Neural crest cell (in vitro differentiated cells): Measurements from ENCODE around the gene NTM. TPM values are rescaled to one million over a fixed set of nuclear protein-coding genes. Genes with fewer than 3 reads are reported as not detected.

Experiments used
- DNase-seq: peaks from one replicate; pipeline ENCODE4 v3.0.0; 2021; ENCODE audit warnings: low read depth, mixed read lengths, low spot score
- H3K27ac Mint-ChIP-seq: one replicate; pipeline ENCODE4 v1.8.0; 2021; ENCODE audit warnings: mild to moderate bottlenecking, mixed read lengths; ENCODE audit not compliant: unreplicated experiment
- H3K27me3 Mint-ChIP-seq: 2 replicates; pipeline ENCODE4 v1.8.0; 2021; ENCODE audit warnings: low read depth, mild to moderate bottlenecking, mixed read lengths
- H3K36me3 Mint-ChIP-seq: 2 replicates; pipeline ENCODE4 v1.8.0; 2021; ENCODE audit warnings: low read depth, mild to moderate bottlenecking, mixed read lengths
- H3K4me1 Mint-ChIP-seq: 2 replicates; pipeline ENCODE4 v1.8.0; 2021; ENCODE audit warnings: mixed read lengths
- H3K4me3 Mint-ChIP-seq: one replicate; pipeline ENCODE4 v1.8.0; 2021; ENCODE audit warnings: mild to moderate bottlenecking, mixed read lengths
- H3K9me3 Mint-ChIP-seq: 2 replicates; pipeline ENCODE4 v1.8.0; 2021; ENCODE audit warnings: mixed read lengths
- total RNA-seq: library from RNA; stranded (reverse); gene quantifications from 2 replicates; pipeline ENCODE4 v1.2.1, GENCODE V29; 2021
- TF ChIP-seq, protein P1 (sequence below): fragments of 200-600 bp; sonication (generic); conservative IDR thresholded peaks from 2 replicates; pipeline ENCODE4 v1.5.0; 2021; ENCODE audit warnings: antibody characterized with exemption, mild to moderate bottlenecking

The NTM gene
- total RNA-seq, 1 donor from 2014 or later: 11.3 TPM

DNA sequence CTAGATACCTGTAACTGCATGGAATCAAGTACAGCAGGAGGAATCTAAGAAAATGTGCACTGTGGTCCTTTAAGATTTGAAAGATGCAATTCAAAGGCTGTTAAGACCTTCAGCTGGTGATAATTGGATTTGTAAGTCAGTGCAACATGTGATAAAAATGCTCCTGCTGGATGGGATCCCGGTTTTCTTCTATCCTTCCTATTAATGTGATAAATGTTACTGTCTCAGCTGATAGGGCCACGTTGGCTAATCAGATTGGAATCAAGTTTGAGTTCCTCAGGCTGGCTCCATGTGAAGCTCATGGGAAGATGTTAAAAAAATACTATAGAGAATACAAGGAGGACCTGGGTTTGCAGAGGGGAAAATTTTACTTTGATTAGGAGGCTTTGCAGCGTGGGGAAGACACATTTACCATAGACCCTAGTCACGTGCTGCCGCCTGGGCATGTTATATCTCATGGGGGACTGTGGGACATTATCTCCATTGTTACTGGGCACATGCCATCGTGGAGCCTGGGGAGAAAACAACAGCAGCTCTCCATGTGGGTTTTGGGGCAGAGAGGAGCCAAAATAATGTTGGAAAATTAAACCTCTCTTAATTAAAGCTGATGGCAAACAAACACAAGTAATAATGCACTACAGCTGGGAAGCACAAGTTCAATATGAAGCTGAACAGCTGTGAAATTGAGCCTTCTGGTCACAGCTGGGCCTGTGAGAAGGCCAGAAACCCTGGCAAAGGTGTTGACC lies 652.5 kb downstream of the NTM start:
- DNase-seq: no peak
- H3K4me1 Mint-ChIP-seq: peaks cover 13% of the 10 kb centered on the region
- no peak overlapping the region for H3K4me3 Mint-ChIP-seq
- TF ChIP-seq, protein P1, sequence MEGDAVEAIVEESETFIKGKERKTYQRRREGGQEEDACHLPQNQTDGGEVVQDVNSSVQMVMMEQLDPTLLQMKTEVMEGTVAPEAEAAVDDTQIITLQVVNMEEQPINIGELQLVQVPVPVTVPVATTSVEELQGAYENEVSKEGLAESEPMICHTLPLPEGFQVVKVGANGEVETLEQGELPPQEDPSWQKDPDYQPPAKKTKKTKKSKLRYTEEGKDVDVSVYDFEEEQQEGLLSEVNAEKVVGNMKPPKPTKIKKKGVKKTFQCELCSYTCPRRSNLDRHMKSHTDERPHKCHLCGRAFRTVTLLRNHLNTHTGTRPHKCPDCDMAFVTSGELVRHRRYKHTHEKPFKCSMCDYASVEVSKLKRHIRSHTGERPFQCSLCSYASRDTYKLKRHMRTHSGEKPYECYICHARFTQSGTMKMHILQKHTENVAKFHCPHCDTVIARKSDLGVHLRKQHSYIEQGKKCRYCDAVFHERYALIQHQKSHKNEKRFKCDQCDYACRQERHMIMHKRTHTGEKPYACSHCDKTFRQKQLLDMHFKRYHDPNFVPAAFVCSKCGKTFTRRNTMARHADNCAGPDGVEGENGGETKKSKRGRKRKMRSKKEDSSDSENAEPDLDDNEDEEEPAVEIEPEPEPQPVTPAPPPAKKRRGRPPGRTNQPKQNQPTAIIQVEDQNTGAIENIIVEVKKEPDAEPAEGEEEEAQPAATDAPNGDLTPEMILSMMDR: no peak
- H3K27me3 Mint-ChIP-seq: no peaks in the 10 kb centered on the region
- peaks cover 2% of the 10 kb centered on the region for H3K9me3 Mint-ChIP-seq
- H3K36me3 Mint-ChIP-seq: no peaks in the 10 kb centered on the region
- no peak overlapping the region for H3K27ac Mint-ChIP-seq

DNA sequence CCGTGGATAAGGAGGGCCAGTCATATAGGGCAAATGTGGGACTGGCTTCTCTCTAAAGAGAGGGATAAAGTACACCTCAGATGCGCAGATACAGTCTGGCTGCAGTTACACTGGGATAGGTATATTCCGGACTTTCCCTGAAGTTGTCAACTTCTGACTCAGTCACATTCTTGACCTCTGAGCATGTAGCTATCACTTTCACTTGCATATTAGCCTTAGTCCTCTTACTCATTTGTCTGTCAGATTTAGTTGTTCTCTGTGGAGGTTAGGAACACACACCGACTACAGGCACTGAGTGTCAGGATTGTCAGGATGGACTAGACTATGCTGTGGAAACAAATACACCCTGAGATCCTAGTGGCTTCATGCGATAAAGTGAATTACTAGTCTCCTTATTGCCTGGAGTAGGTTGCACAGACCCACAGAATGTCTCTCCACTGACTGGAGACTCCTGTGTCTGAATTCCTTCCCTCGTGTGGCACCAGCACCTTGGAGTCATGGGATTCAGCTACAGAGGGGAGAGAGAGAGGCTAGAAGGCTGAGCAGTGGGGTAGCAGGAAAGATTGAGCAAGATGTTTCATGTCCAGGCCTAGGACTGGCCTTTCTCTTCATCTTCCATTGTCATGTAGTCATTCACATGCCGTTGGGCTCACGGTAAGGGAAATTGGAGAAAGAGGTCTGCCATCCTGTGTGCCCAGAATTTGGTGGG lies 654.3 kb downstream of the NTM start:
- TF ChIP-seq, protein P1: no peak
- H3K27me3 Mint-ChIP-seq: no peaks in the 10 kb centered on the region
- no peak for DNase-seq
- no peak overlapping the region for H3K27ac Mint-ChIP-seq
- H3K9me3 Mint-ChIP-seq: peaks cover 2% of the 10 kb centered on the region
- peaks cover 9% of the 10 kb centered on the region for H3K4me1 Mint-ChIP-seq
- no peaks in the 10 kb centered on the region for H3K36me3 Mint-ChIP-seq
- no peak overlapping the region for H3K4me3 Mint-ChIP-seq

DNA sequence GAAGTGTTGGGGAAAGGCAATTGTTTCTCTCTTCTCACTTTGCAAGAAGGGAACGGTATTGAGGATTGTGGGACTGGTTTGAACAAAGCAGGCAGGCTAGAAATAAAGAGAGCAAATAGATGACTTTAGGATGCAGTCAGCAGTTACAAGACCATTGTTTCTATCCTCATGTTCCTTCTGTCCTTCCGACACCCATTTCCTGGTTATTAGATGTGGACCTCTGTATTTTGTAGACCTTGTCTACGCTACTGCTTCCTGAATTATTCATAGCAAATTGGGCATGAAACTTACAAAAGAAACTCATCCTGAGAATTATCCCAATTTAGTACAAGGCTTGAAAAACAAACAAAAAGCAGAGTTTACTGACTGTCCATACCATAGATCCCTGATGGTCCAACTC lies 656.3 kb downstream of the NTM start:
- Mint-ChIP-seq H3K9me3 (peaks cover 4% of the 10 kb centered on the region), H3K27me3 (no peaks in the 10 kb centered on the region), H3K4me1 (peaks cover 9% of the 10 kb centered on the region), H3K4me3 (no peak overlapping the region), H3K27ac (no peak overlapping the region), H3K36me3 (no peaks in the 10 kb centered on the region)
- TF ChIP-seq, protein P1: no peak
- DNase-seq: no peak

DNA sequence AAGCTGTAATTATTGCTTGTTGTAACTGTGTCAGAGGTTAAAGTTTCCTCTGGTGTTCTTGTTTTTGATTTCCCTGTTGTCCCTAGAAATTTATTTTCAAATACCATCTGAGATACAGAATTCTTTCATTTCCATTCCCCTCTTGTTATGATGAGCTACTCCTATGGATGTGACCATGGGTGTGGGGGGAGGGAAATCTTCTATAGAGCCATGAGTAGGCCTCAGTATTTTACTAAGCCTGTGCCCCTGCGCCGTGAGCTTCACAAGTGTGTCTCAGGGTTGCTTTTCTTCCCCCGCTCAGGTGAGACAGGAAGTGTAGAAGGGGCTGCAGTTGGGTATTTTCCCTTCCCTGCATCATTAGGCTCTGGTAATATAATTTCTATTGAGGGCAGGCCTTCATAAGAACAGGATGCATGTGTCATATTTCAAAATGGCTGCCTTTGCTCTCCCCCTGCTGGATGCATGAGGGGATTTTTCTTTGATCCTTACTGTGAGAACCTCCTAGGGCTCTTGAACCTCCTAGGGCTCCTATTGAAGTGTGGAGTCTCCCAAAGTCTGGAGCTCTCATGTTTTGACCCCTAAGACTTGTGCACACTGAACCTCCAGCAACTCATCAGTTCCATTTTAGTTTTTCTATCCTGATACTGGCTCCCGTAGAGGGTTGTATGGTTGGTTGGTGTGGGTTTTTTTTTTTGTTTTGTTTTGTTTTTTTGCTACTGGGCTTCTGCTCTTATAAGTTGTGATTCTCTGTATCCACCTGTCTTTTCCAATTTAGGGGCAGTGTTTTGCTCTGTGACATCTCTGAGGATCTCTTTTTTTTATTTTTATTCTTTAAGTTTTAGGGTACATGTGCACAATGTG lies 658.2 kb downstream of the NTM start:
- H3K36me3 Mint-ChIP-seq: no peaks in the 10 kb centered on the region
- no peak overlapping the region for H3K4me3 Mint-ChIP-seq
- peaks cover 7% of the 10 kb centered on the region for H3K9me3 Mint-ChIP-seq
- H3K4me1 Mint-ChIP-seq: peaks cover 9% of the 10 kb centered on the region
- TF ChIP-seq, protein P1: peak; percentile 72
- H3K27ac Mint-ChIP-seq: no peak overlapping the region
- peak; percentile 31 for DNase-seq
- H3K27me3 Mint-ChIP-seq: no peaks in the 10 kb centered on the region

- Mint-ChIP-seq H3K36me3 (no peaks in the 10 kb centered on the region), H3K27me3 (no peaks in the 10 kb centered on the region), H3K27ac (no peak overlapping the region), H3K9me3 (peaks cover 7% of the 10 kb centered on the region), H3K4me1 (peaks cover 9% of the 10 kb centered on the region), H3K4me3 (no peak overlapping the region)
- no peak for DNase-seq
- TF ChIP-seq, protein P1: no peak
These were observed 660.5 kb downstream of the NTM start for GRCh38 chr11:132030896-132031295.
